GM19324 (cell line): ENCODE data around the gene MPZ.
"Not testable (repeated sequence)": the region's sequence is repeated elsewhere in the genome, so short reads cannot be mapped to it uniquely, and the experiment has no call there.

Source experiments
- ATAC-seq: cut with Tn5 transposase; IDR thresholded peaks from one replicate; pipeline ENCODE4 v1.9.1; 2021; ENCODE audit warnings: mild to moderate bottlenecking, moderate library complexity; ENCODE audit not compliant: unreplicated experiment, low FRiP score

MPZ gene

GRCh38 chr1:161258439-161259344 is 51.1 kb downstream of the MPZ start, which contains the start of gene PCP4L1:
Gene PCP4L1 (plus strand): TSS chr1:161258745. CDS start chr1:161258975, 230 bp downstream.
- no peak for ATAC-seq

- ATAC-seq = not testable (repeated sequence)
Measured at GRCh38 chr1:161257109-161257508, 52.7 kb downstream of the MPZ start.

DNA sequence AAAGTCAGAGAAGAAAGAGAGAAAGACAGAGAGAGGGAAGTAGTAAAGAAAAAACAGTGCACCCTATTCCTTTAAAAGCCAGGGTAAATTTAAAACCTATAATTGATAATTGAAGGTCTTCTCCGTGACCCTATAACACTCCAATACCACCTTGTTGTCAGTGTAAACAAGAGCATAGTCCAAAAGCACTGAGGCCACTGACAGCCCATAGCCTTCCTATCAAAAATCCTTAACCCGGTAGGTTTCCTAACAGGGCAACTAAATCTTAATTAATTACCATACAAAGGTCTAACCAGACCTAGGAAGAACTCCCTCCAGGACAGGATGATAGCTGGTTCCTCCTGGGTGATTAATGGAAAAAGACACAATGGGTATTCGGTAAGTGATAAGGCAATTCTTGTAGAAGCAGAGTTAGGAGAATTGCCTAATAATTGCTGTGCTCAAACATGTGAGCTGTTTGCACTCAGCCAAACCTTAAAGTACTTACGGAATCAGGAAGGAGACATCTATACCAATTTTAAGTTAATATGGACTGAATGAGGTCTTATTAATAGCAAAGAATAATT is 53.7 kb downstream of the MPZ start:
- not testable (repeated sequence) for ATAC-seq

DNA sequence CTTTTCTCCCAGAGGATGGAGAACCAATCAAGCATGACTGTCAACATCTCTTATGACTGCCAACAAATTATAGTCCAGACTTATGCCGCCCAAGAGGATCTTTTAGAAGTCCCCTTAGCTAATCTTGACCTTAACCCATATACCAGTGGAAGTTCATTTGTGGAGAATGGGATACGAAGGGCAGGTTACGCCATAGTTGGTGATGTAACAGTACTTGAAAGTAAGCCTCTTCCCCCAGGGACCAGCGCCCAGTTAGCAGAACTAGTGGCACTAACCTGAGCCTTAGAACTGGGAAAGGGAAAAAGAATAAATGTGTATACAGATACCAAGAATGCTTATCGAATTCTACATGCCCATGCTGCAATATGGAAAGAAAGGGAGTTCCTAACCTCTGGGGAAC is 54.5 kb downstream of the MPZ start:
- not testable (repeated sequence) for ATAC-seq
